Thymus (tissue), 11 donors: ENCODE data around the gene MCC. TPM values are rescaled to one million over a fixed set of nuclear protein-coding genes. Genes with fewer than 3 reads are reported as not detected.
A peak's percentile ranks its signal among the peaks of the same experiment; 100 is the strongest.

Experiments used
- DNase-seq, 9 donors: peaks; one replicate each; pipeline ENCODE4 v3.0.0-alpha.2; 2013; ENCODE audit warnings: low spot score in 9 of 9, low read depth in 6 of 9, missing footprints in 1 of 9
- H3K27ac ChIP-seq, 2 donors: one replicate each; pipeline ENCODE4 v1.5.1; 2013; ENCODE audit warnings: control low read depth in 1 of 2, low read depth in 1 of 2, low read length in 1 of 2, mild to moderate bottlenecking in 1 of 2, moderate library complexity in 1 of 2
- H3K27me3 ChIP-seq, 2 donors: one replicate each; pipeline ENCODE4 v1.5.1; 2013; ENCODE audit warnings: low read length in 1 of 2; ENCODE audit not compliant: control insufficient read depth in 2 of 2, insufficient read depth in 1 of 2
- H3K36me3 ChIP-seq, 2 donors: one replicate each; pipeline ENCODE4 v1.5.1; 2013; ENCODE audit warnings: low read length in 1 of 2, mild to moderate bottlenecking in 1 of 2, moderate library complexity in 1 of 2; ENCODE audit not compliant: control insufficient read depth in 2 of 2, insufficient read depth in 2 of 2
- H3K4me1 ChIP-seq, 2 donors: one replicate each; pipeline ENCODE4 v1.5.1; 2013; ENCODE audit warnings: low read length in 2 of 2; ENCODE audit not compliant: control insufficient read depth in 2 of 2, insufficient read depth in 2 of 2
- H3K4me3 ChIP-seq, 2 donors: one replicate each; pipeline ENCODE4 v1.5.1; 2013; ENCODE audit warnings: low read length in 2 of 2, control low read depth in 1 of 2, mild to moderate bottlenecking in 1 of 2
- H3K9me3 ChIP-seq, 2 donors: one replicate each; pipeline ENCODE4 v1.5.1; 2013; ENCODE audit warnings: low read length in 1 of 2, mild to moderate bottlenecking in 1 of 2; ENCODE audit not compliant: control insufficient read depth in 2 of 2, insufficient read depth in 1 of 2
- WGBS: extraction: QIAGEN DNeasy Blood & Tissue Kit; methylation state at CpG from one replicate; pipeline ENCODE4 v1.1.7; 2013; 5-methylcytosine and 5-hydroxymethylcytosine counted together
- polyA plus RNA-seq: library from polyadenylated mRNA; stranded (reverse); fragments of 200-250 nt; gene quantifications from one replicate; pipeline ENCODE4 v1.2.3, GENCODE V29; 2013
- total RNA-seq: library from RNA; stranded (reverse); fragments of 120-200 nt; gene quantifications from one replicate; pipeline ENCODE4 v1.2.4, GENCODE V29; 2013
- donor health status: healthy.

The MCC gene
- total and polyA plus RNA-seq, 2 donors, result 5.1 to 7.0 TPM

DNA sequence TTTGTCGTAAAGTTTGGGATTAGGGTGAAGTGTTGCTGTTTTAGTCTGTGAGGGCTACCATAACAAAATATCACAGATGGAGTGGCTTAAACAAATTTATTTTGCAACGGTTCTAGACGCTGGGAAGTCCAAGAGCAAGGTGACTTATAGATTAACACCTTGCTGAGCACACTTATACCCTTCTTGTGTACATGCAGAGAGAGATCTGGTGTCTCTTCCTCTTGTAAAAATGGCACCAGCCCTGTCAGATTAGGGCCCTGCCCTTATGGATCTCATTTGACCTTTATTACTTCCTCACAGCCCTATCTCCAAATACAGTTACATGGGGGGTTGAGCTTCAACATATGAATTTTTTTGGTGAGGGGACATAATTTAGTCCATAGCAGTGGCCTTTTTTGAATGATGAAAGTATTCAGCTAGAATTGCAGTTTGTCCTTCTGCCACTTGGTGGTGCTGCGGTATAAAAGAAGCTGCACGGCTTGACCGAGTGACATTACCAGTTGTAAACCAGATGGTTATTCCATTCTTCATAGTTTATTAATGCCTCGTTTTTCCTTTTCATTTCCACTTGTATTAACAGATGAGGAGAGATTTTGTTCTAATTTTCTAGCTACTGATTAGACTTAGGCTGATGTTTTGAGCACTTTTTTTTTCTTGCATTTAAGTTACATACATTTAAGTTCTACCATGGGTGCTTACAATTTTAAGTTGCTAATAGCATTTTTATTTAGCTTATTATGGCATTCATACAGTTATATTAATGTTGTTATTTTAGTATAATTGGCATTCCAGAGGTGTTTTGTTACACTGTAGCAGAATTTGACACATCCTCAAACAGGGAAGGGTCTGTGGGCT is 492.3 kb downstream of the MCC start:
- no peaks in the 10 kb centered on the region for H3K4me1 ChIP-seq
- H3K27me3 ChIP-seq, result no peaks in the 10 kb centered on the region
- H3K4me3 ChIP-seq, result no peak overlapping the region
- no peak overlapping the region for H3K27ac ChIP-seq
- 34% methylated on average over 7 of the region's 7 CpGs for WGBS
- DNase-seq, result peak in 8 of 9 donors; percentile 54 to 84 (median 72)
- H3K36me3 ChIP-seq, result peaks cover 12 to 52% of the 10 kb centered on the region in 2 donors
- no peaks in the 10 kb centered on the region for H3K9me3 ChIP-seq

DNA sequence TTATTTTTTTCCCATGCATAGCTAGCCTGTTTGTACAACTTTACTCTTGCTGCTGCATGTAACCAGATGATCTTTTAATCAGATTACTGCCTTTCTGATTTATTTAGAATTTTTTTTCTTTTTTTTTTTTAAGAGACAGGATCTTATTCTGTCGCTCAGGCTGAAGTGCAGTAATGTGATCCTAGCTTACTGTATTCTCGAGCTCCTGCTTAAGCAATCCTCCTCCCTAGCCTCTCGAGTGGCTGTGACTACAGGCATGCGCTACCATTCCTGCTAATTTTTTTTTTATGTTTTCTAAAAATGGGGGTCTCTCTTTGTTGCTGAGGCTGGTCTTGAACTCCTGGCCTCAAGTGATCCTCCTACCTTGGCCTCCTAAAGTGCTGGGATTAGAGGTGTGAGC is 502.0 kb downstream of the MCC start:
- peaks cover 9 to 33% of the 10 kb centered on the region in 2 donors for H3K36me3 ChIP-seq
- no peak overlapping the region for H3K27ac ChIP-seq
- H3K27me3 ChIP-seq, result no peaks in the 10 kb centered on the region
- WGBS, result 94% methylated on average over 4 of the region's 4 CpGs
- no peak for DNase-seq
- H3K4me3 ChIP-seq, result no peak overlapping the region
- H3K9me3 ChIP-seq, result no peaks in the 10 kb centered on the region
- H3K4me1 ChIP-seq, result no peaks in the 10 kb centered on the region

DNA sequence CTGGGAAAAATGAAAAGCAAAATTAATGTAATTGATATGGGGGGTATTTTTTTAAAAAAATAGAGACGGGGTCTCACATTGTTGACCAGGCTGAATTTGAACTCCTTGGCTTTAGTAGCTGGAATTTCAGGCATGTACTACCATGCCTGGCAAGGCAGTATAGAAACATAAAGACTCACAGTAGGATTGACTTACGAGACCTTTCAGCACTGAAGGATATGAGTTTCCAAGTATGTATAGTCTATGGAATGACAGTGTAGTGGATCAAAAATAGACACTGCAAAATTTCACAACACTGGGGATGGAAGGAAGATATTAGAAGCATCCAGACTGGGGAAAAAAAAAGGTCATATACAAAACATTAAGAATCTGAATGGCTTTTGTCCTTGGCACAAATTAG is 504.9 kb downstream of the MCC start:
- no peak overlapping the region for H3K4me3 ChIP-seq
- peaks cover 9 to 29% of the 10 kb centered on the region in 2 donors for H3K36me3 ChIP-seq
- no peaks in the 10 kb centered on the region for H3K4me1 ChIP-seq
- H3K27ac ChIP-seq, result no peak overlapping the region
- H3K27me3 ChIP-seq, result no peaks in the 10 kb centered on the region
- no peaks in the 10 kb centered on the region for H3K9me3 ChIP-seq
- no peak for DNase-seq
- WGBS, result 98% methylated on average over 2 of the region's 2 CpGs

DNA sequence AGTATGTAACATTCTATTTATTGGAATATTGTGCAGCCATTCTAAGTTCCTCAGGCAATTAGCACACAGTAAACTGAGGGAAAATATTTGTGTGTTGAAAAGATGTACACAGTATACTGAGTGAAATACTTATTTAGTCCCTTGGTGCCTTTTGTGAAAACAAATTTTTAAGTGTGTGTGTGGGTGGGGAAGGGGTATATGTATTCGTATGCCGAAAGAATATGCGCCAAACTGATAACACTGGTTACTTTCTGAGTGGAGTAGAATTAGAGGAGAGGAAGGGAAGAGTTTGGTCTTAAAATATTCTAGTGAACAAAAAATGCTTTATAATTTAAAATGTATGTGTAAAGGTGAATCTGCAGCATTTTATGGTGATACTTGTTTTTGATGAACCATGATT is 508.5 kb downstream of the MCC start:
- 77% methylated on average over 3 of the region's 3 CpGs for WGBS
- Histone ChIP-seq H3K36me3 (peaks cover 3 to 12% of the 10 kb centered on the region in 2 donors), H3K27ac (no peak overlapping the region), H3K9me3 (no peaks in the 10 kb centered on the region), H3K4me3 (no peak overlapping the region), H3K4me1 (peaks cover 4 to 11% of the 10 kb centered on the region in 2 donors), H3K27me3 (no peaks in the 10 kb centered on the region)
- DNase-seq, result no peak

DNA sequence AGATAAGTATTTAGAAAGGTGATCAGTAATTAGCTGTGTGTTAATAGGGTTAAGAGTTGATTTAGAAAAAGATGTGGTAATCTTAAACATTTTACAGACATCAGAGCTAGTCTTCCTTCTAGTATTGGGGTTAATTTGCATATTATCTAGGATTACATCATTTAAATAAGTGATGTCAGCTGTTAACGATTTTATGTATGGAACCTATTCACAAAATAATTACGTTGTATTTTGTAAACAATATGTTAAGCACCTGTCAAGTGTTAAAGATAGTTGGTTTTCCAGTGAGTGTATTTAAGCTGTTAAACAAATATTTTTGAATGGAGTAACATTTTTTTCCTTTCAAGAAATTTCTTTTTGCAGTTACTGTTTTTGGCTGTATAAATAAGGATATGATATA is 509.4 kb downstream of the MCC start:
- Histone ChIP-seq H3K4me3 (no peak overlapping the region), H3K36me3 (peaks cover 3 to 12% of the 10 kb centered on the region in 2 donors), H3K9me3 (no peaks in the 10 kb centered on the region), H3K4me1 (peaks cover 4 to 11% of the 10 kb centered on the region in 2 donors), H3K27me3 (no peaks in the 10 kb centered on the region), H3K27ac (no peak overlapping the region)
- 63% methylated on average over 2 of the region's 2 CpGs for WGBS
- no peak for DNase-seq

DNA sequence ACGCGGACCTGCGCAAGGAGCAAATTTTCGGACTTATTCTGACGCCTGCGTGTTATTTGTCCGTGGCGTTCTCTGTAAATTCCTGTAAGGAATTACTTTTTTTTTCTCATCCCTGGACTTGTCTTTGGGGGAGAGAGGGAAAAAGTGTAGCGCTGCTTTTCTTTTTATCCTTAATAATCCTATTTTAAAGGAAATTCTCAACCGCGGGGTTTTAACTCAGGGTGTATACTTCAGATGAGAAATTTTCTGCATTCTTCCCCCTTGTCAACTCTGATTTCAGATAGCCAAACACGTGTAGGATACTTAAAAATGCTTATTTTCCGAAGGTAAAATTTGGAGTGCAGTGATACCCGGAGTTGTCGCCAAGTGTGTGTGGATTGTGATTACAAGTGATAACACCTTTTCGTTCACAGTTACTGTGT is 510.8 kb downstream of the MCC start:
- WGBS, result 1% methylated on average over 16 of the region's 16 CpGs
- H3K9me3 ChIP-seq, result no peaks in the 10 kb centered on the region
- H3K4me3 ChIP-seq, result peak overlapping the region; percentile 86 to 92
- peak in 2 of 9 donors; percentile 13 to 28 for DNase-seq
- H3K27ac ChIP-seq, result peak overlapping the region; percentile 96 to 97
- H3K4me1 ChIP-seq, result peaks cover 4 to 11% of the 10 kb centered on the region in 2 donors
- H3K36me3 ChIP-seq, result peaks cover 3% of the 10 kb centered on the region in 2 donors
- no peaks in the 10 kb centered on the region for H3K27me3 ChIP-seq

DNA sequence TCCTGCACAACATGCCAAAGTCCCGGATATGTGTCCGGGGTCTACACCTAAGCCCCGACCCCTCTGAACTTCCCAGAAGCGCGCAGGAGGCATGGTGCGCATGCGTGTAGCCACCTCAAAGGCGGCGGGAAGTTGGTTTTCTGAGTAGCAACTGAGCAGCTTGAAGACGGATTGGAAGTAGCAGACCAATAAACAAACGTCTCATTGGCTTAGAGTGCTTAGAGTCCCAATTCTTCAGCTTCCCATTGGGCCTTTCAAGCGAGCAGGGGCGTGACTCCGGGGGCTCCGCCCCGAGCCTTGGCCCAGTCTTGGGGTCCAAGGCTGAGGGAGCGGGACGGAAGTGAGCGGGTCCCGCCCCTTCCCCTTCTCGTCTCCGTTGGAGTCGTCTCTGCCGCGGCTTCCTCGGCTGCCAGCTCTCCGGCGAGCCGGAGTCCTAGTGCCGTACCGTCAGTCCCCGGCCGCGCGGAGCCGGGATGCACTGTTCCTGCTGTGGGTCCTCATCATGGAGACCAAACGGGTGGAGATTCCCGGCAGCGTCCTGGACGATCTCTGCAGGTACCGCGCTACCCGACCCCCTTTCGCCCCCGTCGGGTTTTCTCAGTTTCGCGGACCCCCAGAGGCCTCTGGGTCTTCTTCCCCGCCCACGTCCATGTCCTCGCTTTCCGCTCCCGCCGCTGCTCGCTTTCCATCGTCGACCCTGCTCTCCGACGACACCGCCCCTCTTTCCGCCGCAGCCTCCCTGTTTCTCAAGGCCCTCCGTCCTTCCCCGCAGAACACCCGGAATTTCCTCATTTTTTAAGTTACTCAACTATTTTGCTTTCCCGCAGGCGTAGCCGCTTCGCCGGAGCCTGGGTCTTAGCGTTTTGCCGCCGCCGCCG is 511.6 kb downstream of the MCC start, which contains the start of gene DCP2:
TSS of gene DCP2 (plus strand) at position 367 of the 878 bp plus-strand sequence. CDS start at position 503, 136 bp downstream.
- peak within 1 kb of the TSS; percentile 96 to 97 for H3K27ac ChIP-seq

DNA sequence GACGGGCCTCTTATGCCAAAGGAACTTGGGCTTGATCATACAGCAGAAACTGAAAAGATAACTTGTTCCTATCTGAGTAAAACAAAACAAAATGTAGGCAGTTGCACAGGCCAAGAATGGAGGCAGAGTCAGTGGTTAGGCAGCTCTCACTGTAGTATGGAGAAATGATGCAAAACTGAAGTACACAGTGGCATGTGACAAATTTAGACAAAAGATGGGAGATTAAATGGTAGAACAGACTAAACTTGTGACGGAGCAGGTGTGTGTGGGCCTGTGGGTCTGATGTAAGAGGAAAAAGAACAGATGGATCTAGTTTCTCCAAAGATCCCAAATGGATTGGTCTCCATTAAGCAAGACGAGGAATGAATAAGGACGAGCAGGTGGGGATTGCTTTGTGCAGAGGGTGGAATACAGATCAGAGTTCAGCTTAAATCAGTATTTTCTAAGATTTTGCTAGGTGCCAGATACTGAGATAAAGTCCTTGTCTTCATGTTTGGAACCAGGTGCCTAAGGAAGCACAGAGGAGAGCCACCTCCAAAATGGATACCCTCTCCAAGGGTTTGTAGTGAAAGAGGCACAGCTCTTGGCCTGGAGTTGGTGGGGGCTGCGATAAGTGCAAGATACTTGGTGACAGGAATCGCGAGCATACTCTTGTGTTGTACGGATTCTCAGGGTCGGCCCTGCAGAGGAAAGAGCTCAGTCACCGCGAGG is 512.4 kb downstream of the MCC start:
- Histone ChIP-seq H3K4me1 (peaks cover 4 to 11% of the 10 kb centered on the region in 2 donors), H3K27ac (peak overlapping the region; percentile 87 to 96), H3K36me3 (no peaks in the 10 kb centered on the region), H3K4me3 (peak overlapping the region; percentile 86 to 92), H3K9me3 (no peaks in the 10 kb centered on the region), H3K27me3 (no peaks in the 10 kb centered on the region)
- peak in 1 of 9 donors; percentile 8 for DNase-seq
- 42% methylated on average over 11 of the region's 11 CpGs for WGBS

More for the DNA sequence above, 511.6 kb downstream of the MCC start, which contains the start of gene DCP2:
- H3K4me1 ChIP-seq, result peaks cover 4 to 11% of the 10 kb centered on the region in 2 donors
- H3K9me3 ChIP-seq, result no peaks in the 10 kb centered on the region
- under 1% methylated on average over 75 of the region's 75 CpGs for WGBS
- peaks cover 0 to 3% of the 10 kb centered on the region in 2 donors for H3K36me3 ChIP-seq
- peak within 1 kb of the TSS; percentile 86 to 92 for H3K4me3 ChIP-seq
- no peaks in the 10 kb centered on the region for H3K27me3 ChIP-seq
- DNase-seq, result peak; percentile 96 to 100 (median 99)
